SU-DHL-6 (cell line): ENCODE results near the gene SKI.

Source experiments
- H2AFZ ChIP-seq: fragments of 200-600 bp; sonication (generic); 2 replicates; pipeline ENCODE4 v1.6.1; 2014; ENCODE audit warnings: low read depth, mild to moderate bottlenecking, moderate library complexity, mixed read lengths, antibody characterized with exemption, low read length; ENCODE audit not compliant: severe bottlenecking
- H3F3A ChIP-seq: fragments of 200-600 bp; shearing (Covaris generic); 2 replicates; pipeline ENCODE4 v1.6.0; 2016; ENCODE audit warnings: antibody characterized with exemption, mild to moderate bottlenecking; ENCODE audit not compliant: insufficient read depth
- H3K27ac ChIP-seq: fragments of 200-600 bp; sonication (generic); 2 replicates; pipeline ENCODE4 v1.5.1; 2016; ENCODE audit warnings: low read depth, mild to moderate bottlenecking, low read length, moderate library complexity, mixed read lengths
- H3K27me3 ChIP-seq: fragments of 200-600 bp; sonication (generic), shearing (Covaris generic); 2 replicates; pipeline ENCODE4 v1.6.0; 2014; ENCODE audit warnings: mild to moderate bottlenecking, low read length
- H3K36me3 ChIP-seq: fragments of 200-600 bp; sonication (generic); 2 replicates; pipeline ENCODE4 v1.6.1; 2014; ENCODE audit warnings: mild to moderate bottlenecking, low read length, mixed read lengths
- H3K4me2 ChIP-seq: fragments of 300-600, 200-600 bp; shearing (Covaris generic), sonication (generic); 2 replicates; pipeline ENCODE4 v1.6.0; 2014; ENCODE audit warnings: low read length, low read depth, mild to moderate bottlenecking; ENCODE audit not compliant: poor library complexity, severe bottlenecking
- H3K4me3 ChIP-seq: fragments of 200-600 bp; sonication (generic); 2 replicates; pipeline ENCODE4 v1.5.1; 2014; ENCODE audit warnings: antibody characterized with exemption, low read length, mild to moderate bottlenecking, mixed read lengths; ENCODE audit not compliant: insufficient read depth, poor library complexity, severe bottlenecking
- H3K79me2 ChIP-seq: fragments of 200-600 bp; sonication (generic); 2 replicates; pipeline ENCODE4 v1.6.1; 2014; ENCODE audit warnings: mild to moderate bottlenecking, low read length, moderate library complexity; ENCODE audit not compliant: insufficient read depth
- H3K9ac ChIP-seq: fragments of 200-600 bp; sonication (generic); 2 replicates; pipeline ENCODE4 v1.7.0; 2014; ENCODE audit warnings: mild to moderate bottlenecking, low read length
- H3K9me2 ChIP-seq: fragments of 200-600 bp; sonication (generic); replicated peaks from 2 replicates; pipeline ENCODE4 v1.6.1; 2014; ENCODE audit warnings: low read length; ENCODE audit not compliant: insufficient read depth
- H3K9me3 ChIP-seq: fragments of 200-600 bp; sonication (generic); 2 replicates; pipeline ENCODE4 v1.6.1; 2014; ENCODE audit warnings: low read length, mixed read lengths; ENCODE audit not compliant: insufficient read depth
- H4K20me1 ChIP-seq: fragments of 200-600 bp; sonication (generic); 2 replicates; pipeline ENCODE4 v1.6.1; 2014; ENCODE audit warnings: low read depth, mild to moderate bottlenecking, antibody characterized with exemption, low read length, moderate library complexity, mixed read lengths
- CTCF ChIP-seq: fragments of 200-600 bp; sonication (generic); IDR thresholded peaks from one replicate; pipeline ENCODE4 v1.5.1; 2017; ENCODE audit warnings: antibody characterized with exemption, mild to moderate bottlenecking, low read length, moderate library complexity; ENCODE audit not compliant: insufficient read depth, poor library complexity, severe bottlenecking
- EZH2phosphoT487 ChIP-seq: fragments of 200-600 bp; sonication (generic), shearing (Covaris generic); conservative IDR thresholded peaks from 2 replicates; pipeline ENCODE4 v1.6.1; 2018; ENCODE audit warnings: mild to moderate bottlenecking, antibody characterized with exemption, low read length, moderate library complexity, mixed read lengths

Gene SKI

GRCh38 chr1:2291577-2291976 lies 63.5 kb downstream of the SKI start:
- H3F3A ChIP-seq, result no peaks in the 10 kb centered on the region
- no peak for TF ChIP-seq EZH2phosphoT487
- no peak overlapping the region for H3K4me3 ChIP-seq
- H3K36me3 ChIP-seq, result no peaks in the 10 kb centered on the region
- H3K79me2 ChIP-seq, result no peaks in the 10 kb centered on the region
- H3K4me2 ChIP-seq, result no peak overlapping the region
- no peaks in the 10 kb centered on the region for H3K9me2 ChIP-seq
- H4K20me1 ChIP-seq, result peaks cover 3% of the 10 kb centered on the region; the same call in 1 of the 2 replicates
- H3K27me3 ChIP-seq, result no peaks in the 10 kb centered on the region
- no peaks in the 10 kb centered on the region for H3K9me3 ChIP-seq
- H3K9ac ChIP-seq, result no peak overlapping the region
- no peak overlapping the region for H2AFZ ChIP-seq
- H3K27ac ChIP-seq, result no peak overlapping the region

GRCh38 chr1:2292725-2293450 lies 64.8 kb downstream of the SKI start:
- no peaks in the 10 kb centered on the region for H3K36me3 ChIP-seq
- peaks cover 3% of the 10 kb centered on the region; the same call in 1 of the 2 replicates for H4K20me1 ChIP-seq

GRCh38 chr1:2294033-2294724 lies 66.1 kb downstream of the SKI start:
- no peak overlapping the region for H3K4me3 ChIP-seq
- no peak overlapping the region for H3K27ac ChIP-seq
- no peaks in the 10 kb centered on the region for H3K27me3 ChIP-seq
- no peaks in the 10 kb centered on the region for H3K9me2 ChIP-seq
- no peaks in the 10 kb centered on the region for H3K36me3 ChIP-seq
- no peaks in the 10 kb centered on the region for H3F3A ChIP-seq
- peaks cover 3% of the 10 kb centered on the region; the same call in 1 of the 2 replicates for H4K20me1 ChIP-seq
- H3K79me2 ChIP-seq, result no peaks in the 10 kb centered on the region
- no peak overlapping the region for H3K9ac ChIP-seq
- no peaks in the 10 kb centered on the region for H3K9me3 ChIP-seq
- no peak for TF ChIP-seq CTCF
- no peak for TF ChIP-seq EZH2phosphoT487
- H2AFZ ChIP-seq, result no peak overlapping the region
- no peak overlapping the region for H3K4me2 ChIP-seq

More at GRCh38 chr1:2292725-2293450, 64.8 kb downstream of the SKI start:
- Histone ChIP-seq H3K27ac (no peak overlapping the region), H3K9me3 (no peaks in the 10 kb centered on the region), H3K4me2 (no peak overlapping the region), H3K9me2 (no peaks in the 10 kb centered on the region), H3K79me2 (no peaks in the 10 kb centered on the region), H3K9ac (no peak overlapping the region), H3K27me3 (no peaks in the 10 kb centered on the region), H2AFZ (no peak overlapping the region), H3K4me3 (no peak overlapping the region), H3F3A (no peaks in the 10 kb centered on the region)
- TF ChIP-seq CTCF, result no peak
- no peak for TF ChIP-seq EZH2phosphoT487

GRCh38 chr1:2294725-2295078 lies 66.6 kb downstream of the SKI start:
- Histone ChIP-seq H3F3A (no peaks in the 10 kb centered on the region), H3K79me2 (no peaks in the 10 kb centered on the region), H3K9me2 (no peaks in the 10 kb centered on the region), H3K9ac (no peak overlapping the region), H4K20me1 (peaks cover 3% of the 10 kb centered on the region; the same call in 1 of the 2 replicates), H3K36me3 (no peaks in the 10 kb centered on the region), H3K4me3 (no peak overlapping the region), H3K4me2 (no peak overlapping the region), H2AFZ (no peak overlapping the region), H3K27ac (no peak overlapping the region), H3K27me3 (no peaks in the 10 kb centered on the region), H3K9me3 (no peaks in the 10 kb centered on the region)
- TF ChIP-seq EZH2phosphoT487 (no peak), CTCF (no peak)
